Measurements from ENCODE around the gene PAGR1. TPM values are rescaled to one million over a fixed set of nuclear protein-coding genes. Genes with fewer than 3 reads are reported as not detected.
A peak's percentile ranks its signal among the peaks of the same experiment; 100 is the strongest.

Gene PAGR1
- total and polyA plus RNA-seq, 2 of the 13 experiments (the other 11 are each of a cell fraction or from before 2014, with no cell fraction given) = 9.8 to 66.4 TPM

- no peak for TF ChIP-seq MLXIP (CRISPR knock-in tag; IDR thresholded peaks at IDR 0.05; ENCODE audit: borderline replicate concordance)
- TF ChIP-seq ZFP90 (CRISPR knock-in tag; IDR thresholded peaks at IDR 0.05; ENCODE audit: borderline replicate concordance) = no peak
- no peak for TF ChIP-seq KLF9 (CRISPR knock-in tag; IDR thresholded peaks at IDR 0.05; ENCODE audit: low read depth)
- TF ChIP-seq ISX (CRISPR knock-in tag; conservative IDR thresholded peaks at IDR 0.05) = no peak
- TF ChIP-seq PHF21A (CRISPR knock-in tag; IDR thresholded peaks at IDR 0.05) = no peak; the same call in 1 of the 2 replicates
- TF ChIP-seq ZBTB7A (CRISPR knock-in tag; IDR thresholded peaks at IDR 0.05) = no peak
- TF ChIP-seq IRF2 (CRISPR knock-in tag; IDR thresholded peaks at IDR 0.05) = no peak
- TF ChIP-seq HMGXB3 (CRISPR knock-in tag; IDR thresholded peaks at IDR 0.05; ENCODE audit: borderline replicate concordance) = 0 out of 2 replicates have a peak, but pooled peaks have one; percentile 13
- peak; percentile 4; the same call in 1 of the 2 replicates for TF ChIP-seq ATF5 (CRISPR knock-in tag; IDR thresholded peaks at IDR 0.05; ENCODE audit: low read depth)
- TF ChIP-seq ZUFSP (CRISPR knock-in tag; IDR thresholded peaks at IDR 0.05; ENCODE audit: borderline replicate concordance) = no peak
- no peak for TF ChIP-seq JARID2 (CRISPR knock-in tag; IDR thresholded peaks at IDR 0.05; ENCODE audit: insufficient replicate concordance)
- TF ChIP-seq FOXK2 (IDR thresholded peaks at IDR 0.05) = no peak
- TF ChIP-seq MTF2 (CRISPR knock-in tag; IDR thresholded peaks at IDR 0.05; ENCODE audit: borderline replicate concordance) = no peak
- no peak for TF ChIP-seq FOXO1 (CRISPR knock-in tag; IDR thresholded peaks at IDR 0.05)
- TF ChIP-seq ZNF260 (CRISPR knock-in tag; IDR thresholded peaks at IDR 0.05; ENCODE audit: borderline replicate concordance, low read depth) = 0 out of 2 replicates have a peak, but pooled peaks have one; percentile 77
- no peak for TF ChIP-seq JUNB (CRISPR knock-in tag; IDR thresholded peaks at IDR 0.05; ENCODE audit: borderline replicate concordance)
- no peak for TF ChIP-seq ZNF567 (CRISPR knock-in tag; IDR thresholded peaks at IDR 0.05; ENCODE audit: borderline replicate concordance)
- no peak for TF ChIP-seq ZNF703 (CRISPR knock-in tag; IDR thresholded peaks at IDR 0.05; ENCODE audit: borderline replicate concordance)
These were observed 26.2 kb upstream of the PAGR1 start (continued) for GRCh38 chr16:29789775-29790182.

All from HepG2 (cell line).